ENCODE results near the gene NOTCH4. TPM values are rescaled to one million over a fixed set of nuclear protein-coding genes. Genes with fewer than 3 reads are reported as not detected.

NOTCH4 gene
- total and polyA plus RNA-seq, 9 of the 15 experiments (the other 6 are each of a cell fraction or from before 2014, with no cell fraction given): 0.24 to 4.3 (median 1.7) TPM

DNA sequence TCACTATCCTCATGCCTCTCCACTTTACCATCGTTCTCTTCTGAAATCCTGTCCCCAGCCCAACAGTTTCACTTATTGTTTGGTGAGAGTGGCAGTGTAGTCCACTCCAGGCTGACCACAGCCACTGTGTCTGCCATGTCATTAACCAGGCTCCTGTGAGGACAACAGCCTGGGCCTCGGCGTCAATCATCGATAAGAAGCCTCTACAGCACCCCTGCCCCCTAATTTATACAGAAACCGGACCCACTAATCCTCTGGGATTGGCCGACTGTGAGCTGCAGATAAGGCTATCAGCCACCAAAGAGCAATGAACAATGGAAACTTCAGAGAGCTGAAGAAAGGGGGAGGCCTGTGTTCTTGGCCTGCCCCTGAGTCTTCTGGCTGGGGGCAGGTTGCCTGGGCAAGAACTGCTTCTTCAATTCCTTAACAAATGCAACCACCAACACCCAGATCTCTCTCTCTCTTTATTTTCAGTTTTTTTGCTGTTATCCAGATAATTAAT is 56.1 kb downstream of the NOTCH4 start (continued):
- TF ChIP-seq ZNF583 (CRISPR knock-in tag; IDR thresholded peaks at IDR 0.05): peak; percentile 87; the same call in 1 of the 2 replicates
- TF ChIP-seq PPARD (CRISPR knock-in tag; IDR thresholded peaks at IDR 0.05): no peak
- peak in 1 of 2 experiments; percentile 74; a peak in 1 of 4 replicates for TF ChIP-seq NONO (IDR thresholded peaks at IDR 0.05; ENCODE audit: low read depth in 2 of 2, low read length in 1 of 2)
- TF ChIP-seq, protein P1, sequence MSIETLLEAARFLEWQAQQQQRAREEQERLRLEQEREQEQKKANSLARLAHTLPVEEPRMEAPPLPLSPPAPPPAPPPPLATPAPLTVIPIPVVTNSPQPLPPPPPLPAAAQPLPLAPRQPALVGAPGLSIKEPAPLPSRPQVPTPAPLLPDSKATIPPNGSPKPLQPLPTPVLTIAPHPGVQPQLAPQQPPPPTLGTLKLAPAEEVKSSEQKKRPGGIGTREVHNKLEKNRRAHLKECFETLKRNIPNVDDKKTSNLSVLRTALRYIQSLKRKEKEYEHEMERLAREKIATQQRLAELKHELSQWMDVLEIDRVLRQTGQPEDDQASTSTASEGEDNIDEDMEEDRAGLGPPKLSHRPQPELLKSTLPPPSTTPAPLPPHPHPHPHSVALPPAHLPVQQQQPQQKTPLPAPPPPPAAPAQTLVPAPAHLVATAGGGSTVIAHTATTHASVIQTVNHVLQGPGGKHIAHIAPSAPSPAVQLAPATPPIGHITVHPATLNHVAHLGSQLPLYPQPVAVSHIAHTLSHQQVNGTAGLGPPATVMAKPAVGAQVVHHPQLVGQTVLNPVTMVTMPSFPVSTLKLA (conservative IDR thresholded peaks at IDR 0.05): peak; percentile 40 to 73; a peak in 3 of 4 replicates
- TF ChIP-seq ZC3H11A (IDR thresholded peaks at IDR 0.05; ENCODE audit: low read depth, low read length): no peak
- TF ChIP-seq EGR1 (conservative IDR thresholded peaks at IDR 0.05): no peak
- no peak for TF ChIP-seq TAF1 (IDR thresholded peaks at IDR 0.05; ENCODE audit: control insufficient read depth, extremely low read depth, insufficient read depth, low read length, severe bottlenecking)
- TF ChIP-seq ZNF507 (tag; conservative IDR thresholded peaks at IDR 0.05): no peak
- TF ChIP-seq ZKSCAN1 (IDR thresholded peaks at IDR 0.05; ENCODE audit: low read depth, low read length): peak; percentile 90; the same call in 1 of the 2 replicates
- TF ChIP-seq, protein P2, sequence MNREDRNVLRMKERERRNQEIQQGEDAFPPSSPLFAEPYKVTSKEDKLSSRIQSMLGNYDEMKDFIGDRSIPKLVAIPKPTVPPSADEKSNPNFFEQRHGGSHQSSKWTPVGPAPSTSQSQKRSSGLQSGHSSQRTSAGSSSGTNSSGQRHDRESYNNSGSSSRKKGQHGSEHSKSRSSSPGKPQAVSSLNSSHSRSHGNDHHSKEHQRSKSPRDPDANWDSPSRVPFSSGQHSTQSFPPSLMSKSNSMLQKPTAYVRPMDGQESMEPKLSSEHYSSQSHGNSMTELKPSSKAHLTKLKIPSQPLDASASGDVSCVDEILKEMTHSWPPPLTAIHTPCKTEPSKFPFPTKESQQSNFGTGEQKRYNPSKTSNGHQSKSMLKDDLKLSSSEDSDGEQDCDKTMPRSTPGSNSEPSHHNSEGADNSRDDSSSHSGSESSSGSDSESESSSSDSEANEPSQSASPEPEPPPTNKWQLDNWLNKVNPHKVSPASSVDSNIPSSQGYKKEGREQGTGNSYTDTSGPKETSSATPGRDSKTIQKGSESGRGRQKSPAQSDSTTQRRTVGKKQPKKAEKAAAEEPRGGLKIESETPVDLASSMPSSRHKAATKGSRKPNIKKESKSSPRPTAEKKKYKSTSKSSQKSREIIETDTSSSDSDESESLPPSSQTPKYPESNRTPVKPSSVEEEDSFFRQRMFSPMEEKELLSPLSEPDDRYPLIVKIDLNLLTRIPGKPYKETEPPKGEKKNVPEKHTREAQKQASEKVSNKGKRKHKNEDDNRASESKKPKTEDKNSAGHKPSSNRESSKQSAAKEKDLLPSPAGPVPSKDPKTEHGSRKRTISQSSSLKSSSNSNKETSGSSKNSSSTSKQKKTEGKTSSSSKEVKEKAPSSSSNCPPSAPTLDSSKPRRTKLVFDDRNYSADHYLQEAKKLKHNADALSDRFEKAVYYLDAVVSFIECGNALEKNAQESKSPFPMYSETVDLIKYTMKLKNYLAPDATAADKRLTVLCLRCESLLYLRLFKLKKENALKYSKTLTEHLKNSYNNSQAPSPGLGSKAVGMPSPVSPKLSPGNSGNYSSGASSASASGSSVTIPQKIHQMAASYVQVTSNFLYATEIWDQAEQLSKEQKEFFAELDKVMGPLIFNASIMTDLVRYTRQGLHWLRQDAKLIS (CRISPR knock-in tag; IDR thresholded peaks at IDR 0.05): no peak
- no peak for TF ChIP-seq CHD2 (IDR thresholded peaks at IDR 0.05; ENCODE audit: low read depth, low read length)
- TF ChIP-seq MAFF (IDR thresholded peaks at IDR 0.05; ENCODE audit: low read length): no peak; the same call in 1 of the 2 replicates
- TF ChIP-seq, protein P3, sequence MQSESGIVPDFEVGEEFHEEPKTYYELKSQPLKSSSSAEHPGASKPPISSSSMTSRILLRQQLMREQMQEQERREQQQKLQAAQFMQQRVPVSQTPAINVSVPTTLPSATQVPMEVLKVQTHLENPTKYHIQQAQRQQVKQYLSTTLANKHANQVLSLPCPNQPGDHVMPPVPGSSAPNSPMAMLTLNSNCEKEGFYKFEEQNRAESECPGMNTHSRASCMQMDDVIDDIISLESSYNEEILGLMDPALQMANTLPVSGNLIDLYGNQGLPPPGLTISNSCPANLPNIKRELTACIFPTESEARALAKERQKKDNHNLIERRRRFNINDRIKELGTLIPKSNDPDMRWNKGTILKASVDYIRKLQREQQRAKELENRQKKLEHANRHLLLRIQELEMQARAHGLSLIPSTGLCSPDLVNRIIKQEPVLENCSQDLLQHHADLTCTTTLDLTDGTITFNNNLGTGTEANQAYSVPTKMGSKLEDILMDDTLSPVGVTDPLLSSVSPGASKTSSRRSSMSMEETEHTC (IDR thresholded peaks at IDR 0.05): no peak
- no peak for TF ChIP-seq ZKSCAN3 (CRISPR knock-in tag; IDR thresholded peaks at IDR 0.05)
- no peak for TF ChIP-seq SIX5 (IDR thresholded peaks at IDR 0.05; ENCODE audit: borderline replicate concordance in 1 of 2, insufficient read depth in 1 of 2, low read depth in 1 of 2, low read length in 2 of 2)
- TF ChIP-seq, protein P4, sequence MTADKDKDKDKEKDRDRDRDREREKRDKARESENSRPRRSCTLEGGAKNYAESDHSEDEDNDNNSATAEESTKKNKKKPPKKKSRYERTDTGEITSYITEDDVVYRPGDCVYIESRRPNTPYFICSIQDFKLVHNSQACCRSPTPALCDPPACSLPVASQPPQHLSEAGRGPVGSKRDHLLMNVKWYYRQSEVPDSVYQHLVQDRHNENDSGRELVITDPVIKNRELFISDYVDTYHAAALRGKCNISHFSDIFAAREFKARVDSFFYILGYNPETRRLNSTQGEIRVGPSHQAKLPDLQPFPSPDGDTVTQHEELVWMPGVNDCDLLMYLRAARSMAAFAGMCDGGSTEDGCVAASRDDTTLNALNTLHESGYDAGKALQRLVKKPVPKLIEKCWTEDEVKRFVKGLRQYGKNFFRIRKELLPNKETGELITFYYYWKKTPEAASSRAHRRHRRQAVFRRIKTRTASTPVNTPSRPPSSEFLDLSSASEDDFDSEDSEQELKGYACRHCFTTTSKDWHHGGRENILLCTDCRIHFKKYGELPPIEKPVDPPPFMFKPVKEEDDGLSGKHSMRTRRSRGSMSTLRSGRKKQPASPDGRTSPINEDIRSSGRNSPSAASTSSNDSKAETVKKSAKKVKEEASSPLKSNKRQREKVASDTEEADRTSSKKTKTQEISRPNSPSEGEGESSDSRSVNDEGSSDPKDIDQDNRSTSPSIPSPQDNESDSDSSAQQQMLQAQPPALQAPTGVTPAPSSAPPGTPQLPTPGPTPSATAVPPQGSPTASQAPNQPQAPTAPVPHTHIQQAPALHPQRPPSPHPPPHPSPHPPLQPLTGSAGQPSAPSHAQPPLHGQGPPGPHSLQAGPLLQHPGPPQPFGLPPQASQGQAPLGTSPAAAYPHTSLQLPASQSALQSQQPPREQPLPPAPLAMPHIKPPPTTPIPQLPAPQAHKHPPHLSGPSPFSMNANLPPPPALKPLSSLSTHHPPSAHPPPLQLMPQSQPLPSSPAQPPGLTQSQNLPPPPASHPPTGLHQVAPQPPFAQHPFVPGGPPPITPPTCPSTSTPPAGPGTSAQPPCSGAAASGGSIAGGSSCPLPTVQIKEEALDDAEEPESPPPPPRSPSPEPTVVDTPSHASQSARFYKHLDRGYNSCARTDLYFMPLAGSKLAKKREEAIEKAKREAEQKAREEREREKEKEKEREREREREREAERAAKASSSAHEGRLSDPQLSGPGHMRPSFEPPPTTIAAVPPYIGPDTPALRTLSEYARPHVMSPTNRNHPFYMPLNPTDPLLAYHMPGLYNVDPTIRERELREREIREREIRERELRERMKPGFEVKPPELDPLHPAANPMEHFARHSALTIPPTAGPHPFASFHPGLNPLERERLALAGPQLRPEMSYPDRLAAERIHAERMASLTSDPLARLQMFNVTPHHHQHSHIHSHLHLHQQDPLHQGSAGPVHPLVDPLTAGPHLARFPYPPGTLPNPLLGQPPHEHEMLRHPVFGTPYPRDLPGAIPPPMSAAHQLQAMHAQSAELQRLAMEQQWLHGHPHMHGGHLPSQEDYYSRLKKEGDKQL (CRISPR knock-in tag; IDR thresholded peaks at IDR 0.05; ENCODE audit: borderline replicate concordance): no peak

Data from K562 (cell line).